Loucy (cell line): ENCODE measurements around the gene MACROD2.

ENCODE experiments used
- H2AFZ ChIP-seq: fragments of 200-600 bp; sonication (generic); 2 replicates; pipeline ENCODE4 v1.6.0; 2016; ENCODE audit warnings: antibody characterized with exemption, mild to moderate bottlenecking, low read length, moderate library complexity
- H3F3A ChIP-seq: fragments of 200-600 bp; 2 replicates; pipeline ENCODE4 v1.6.0; 2016; ENCODE audit warnings: antibody characterized with exemption, low read depth, mild to moderate bottlenecking
- H3K27me3 ChIP-seq: fragments of 200-600 bp; sonication (generic); 2 replicates; pipeline ENCODE4 v1.6.1; 2014; ENCODE audit warnings: low read length, mild to moderate bottlenecking; ENCODE audit not compliant: insufficient read depth, poor library complexity, severe bottlenecking
- H3K36me3 ChIP-seq: fragments of 200-600 bp; sonication (generic); 2 replicates; pipeline ENCODE4 v1.6.1; 2016; ENCODE audit warnings: low read length; ENCODE audit not compliant: insufficient read depth
- H3K4me1 ChIP-seq: fragments of 200-600 bp; sonication (generic); 2 replicates; pipeline ENCODE4 v1.5.1; 2014; ENCODE audit warnings: low read length, mild to moderate bottlenecking; ENCODE audit not compliant: insufficient read depth, poor library complexity, severe bottlenecking
- H3K4me2 ChIP-seq: fragments of 200-600 bp; sonication (generic); 2 replicates; pipeline ENCODE4 v1.6.0; 2014; ENCODE audit warnings: antibody characterized with exemption, low read length, low read depth, mild to moderate bottlenecking; ENCODE audit not compliant: poor library complexity, severe bottlenecking
- H3K4me3 ChIP-seq: fragments of 200-600 bp; sonication (generic); 2 replicates; pipeline ENCODE4 v1.5.1; 2014; ENCODE audit warnings: low read length, mild to moderate bottlenecking, mixed read lengths; ENCODE audit not compliant: poor library complexity, severe bottlenecking
- H3K79me2 ChIP-seq: fragments of 200-600 bp; sonication (generic); 2 replicates; pipeline ENCODE4 v1.6.1; 2014; ENCODE audit warnings: low read length; ENCODE audit not compliant: insufficient read depth
- H3K9ac ChIP-seq: fragments of 200-600 bp; sonication (generic); 2 replicates; pipeline ENCODE4 v1.6.0; 2014; ENCODE audit warnings: mild to moderate bottlenecking, low read depth, low read length, moderate library complexity; ENCODE audit not compliant: poor library complexity, severe bottlenecking
- H3K9me2 ChIP-seq: fragments of 200-600 bp; sonication (generic); replicated peaks from 2 replicates; pipeline ENCODE4 v1.6.1; 2016; ENCODE audit warnings: low read depth, low read length, mixed read lengths
- H3K9me3 ChIP-seq: fragments of 200-600 bp; sonication (generic); 2 replicates; pipeline ENCODE4 v1.6.1; 2014; ENCODE audit warnings: mild to moderate bottlenecking, antibody characterized with exemption, low read length, low read depth; ENCODE audit not compliant: insufficient read depth
- H4K20me1 ChIP-seq: fragments of 200-600 bp; sonication (generic); 2 replicates; pipeline ENCODE4 v1.6.0; 2014; ENCODE audit warnings: antibody characterized with exemption, low read length, mild to moderate bottlenecking; ENCODE audit not compliant: insufficient read depth, poor library complexity, severe bottlenecking
- CTCF ChIP-seq: fragments of 200-600 bp; sonication (generic); conservative IDR thresholded peaks from 2 replicates; pipeline ENCODE4 v1.5.1; 2014; ENCODE audit warnings: mild to moderate bottlenecking, antibody characterized with exemption, low read length
- EZH2phosphoT487 ChIP-seq: fragments of 200-600 bp; IDR thresholded peaks from 2 replicates; pipeline ENCODE4 v1.6.1; 2018; ENCODE audit warnings: antibody characterized with exemption, mild to moderate bottlenecking, moderate library complexity, borderline replicate concordance

MACROD2 gene

GRCh38 chr20:15032352-15032622 is 1037.0 kb downstream of the MACROD2 start:
- Histone ChIP-seq H4K20me1 (no peaks in the 10 kb centered on the region), H2AFZ (no peak overlapping the region), H3K4me1 (peaks cover 6% of the 10 kb centered on the region), H3K27me3 (no peaks in the 10 kb centered on the region), H3K36me3 (no peaks in the 10 kb centered on the region), H3K79me2 (no peaks in the 10 kb centered on the region), H3K4me2 (no peak overlapping the region), H3K9ac (no peak overlapping the region), H3F3A (no peaks in the 10 kb centered on the region), H3K4me3 (no peak overlapping the region), H3K9me2 (no peaks in the 10 kb centered on the region), H3K9me3 (no peaks in the 10 kb centered on the region)
- TF ChIP-seq EZH2phosphoT487, result no peak
- TF ChIP-seq CTCF, result no peak

- no peaks in the 10 kb centered on the region for H3K9me2 ChIP-seq
- no peaks in the 10 kb centered on the region for H3F3A ChIP-seq
- H3K36me3 ChIP-seq, result no peaks in the 10 kb centered on the region
- no peaks in the 10 kb centered on the region for H3K79me2 ChIP-seq
- no peaks in the 10 kb centered on the region for H3K9me3 ChIP-seq
- H2AFZ ChIP-seq, result no peak overlapping the region
- TF ChIP-seq EZH2phosphoT487 (no peak), CTCF (no peak)
- peaks cover 9% of the 10 kb centered on the region for H3K4me1 ChIP-seq
- H3K4me2 ChIP-seq, result no peak overlapping the region
- no peak overlapping the region for H3K4me3 ChIP-seq
- no peaks in the 10 kb centered on the region for H4K20me1 ChIP-seq
- H3K9ac ChIP-seq, result no peak overlapping the region
- no peaks in the 10 kb centered on the region for H3K27me3 ChIP-seq
Measured at GRCh38 chr20:15033269-15033668, 1038.0 kb downstream of the MACROD2 start.

- Histone ChIP-seq H3K79me2 (no peaks in the 10 kb centered on the region), H3K36me3 (no peaks in the 10 kb centered on the region), H2AFZ (no peak overlapping the region), H3K4me3 (no peak overlapping the region), H3F3A (no peaks in the 10 kb centered on the region), H3K4me1 (peaks cover 9% of the 10 kb centered on the region), H4K20me1 (no peaks in the 10 kb centered on the region), H3K9me2 (no peaks in the 10 kb centered on the region), H3K9ac (no peak overlapping the region), H3K27me3 (no peaks in the 10 kb centered on the region), H3K9me3 (no peaks in the 10 kb centered on the region), H3K4me2 (no peak overlapping the region)
- TF ChIP-seq EZH2phosphoT487 (no peak), CTCF (no peak)
Measured at GRCh38 chr20:15033891-15034290, 1038.6 kb downstream of the MACROD2 start.
